Activated CD4-positive, alpha-beta memory T cell treated with anti-CD3 and anti-CD28 coated beads, Interleukin-2, amount 10 ng/mL, durations not matched to agents 7 days and 5 days (primary cell): ENCODE measurements around the gene LUC7L. TPM values are rescaled to one million over a fixed set of nuclear protein-coding genes. Genes with fewer than 3 reads are reported as not detected.
"Not testable (repeated sequence)": the region's sequence is repeated elsewhere in the genome, so short reads cannot be mapped to it uniquely, and the experiment has no call there.

Experiments
- CTCF ChIA-PET: fragments of 350-600 bp; sonication (Branson Sonifier 250); formaldehyde crosslinking; loops from one replicate; lab custom pipeline; 2021; ENCODE audit warnings: antibody characterized with exemption, inconsistent platforms; lab: Charles Lee
- POLR2A ChIA-PET: fragments of 350-600 bp; sonication (Branson Sonifier 250); formaldehyde crosslinking; loops from one replicate; lab custom pipeline; 2021; ENCODE audit warnings: antibody characterized with exemption; lab: Charles Lee
- DNase-seq: peaks from one replicate; pipeline ENCODE4 v3.0.0-alpha.2; 2020
- H3K27ac Mint-ChIP-seq: one replicate; pipeline ENCODE4 v1.8.0; 2021; ENCODE audit warnings: mild to moderate bottlenecking, mixed read lengths
- H3K27me3 Mint-ChIP-seq: one replicate; pipeline ENCODE4 v1.8.0; 2021; ENCODE audit warnings: mixed read lengths
- H3K36me3 Mint-ChIP-seq: one replicate; pipeline ENCODE4 v1.8.0; 2021; ENCODE audit warnings: low read depth, mixed read lengths
- H3K4me1 Mint-ChIP-seq: one replicate; pipeline ENCODE4 v1.8.0; 2021; ENCODE audit warnings: mixed read lengths
- H3K4me3 Mint-ChIP-seq: one replicate; pipeline ENCODE4 v1.8.0; 2021; ENCODE audit warnings: mild to moderate bottlenecking, mixed read lengths
- H3K9me3 Mint-ChIP-seq: one replicate; pipeline ENCODE4 v1.8.0; 2021; ENCODE audit warnings: mixed read lengths
- total RNA-seq, 2 experiments: library from RNA; stranded (reverse); gene quantifications; one replicate each; pipeline ENCODE4 v1.2.3, GENCODE V29; 2021

LUC7L gene
- total RNA-seq, 2 experiments from 2014 or later, result 54.9 to 61.0 TPM

DNA sequence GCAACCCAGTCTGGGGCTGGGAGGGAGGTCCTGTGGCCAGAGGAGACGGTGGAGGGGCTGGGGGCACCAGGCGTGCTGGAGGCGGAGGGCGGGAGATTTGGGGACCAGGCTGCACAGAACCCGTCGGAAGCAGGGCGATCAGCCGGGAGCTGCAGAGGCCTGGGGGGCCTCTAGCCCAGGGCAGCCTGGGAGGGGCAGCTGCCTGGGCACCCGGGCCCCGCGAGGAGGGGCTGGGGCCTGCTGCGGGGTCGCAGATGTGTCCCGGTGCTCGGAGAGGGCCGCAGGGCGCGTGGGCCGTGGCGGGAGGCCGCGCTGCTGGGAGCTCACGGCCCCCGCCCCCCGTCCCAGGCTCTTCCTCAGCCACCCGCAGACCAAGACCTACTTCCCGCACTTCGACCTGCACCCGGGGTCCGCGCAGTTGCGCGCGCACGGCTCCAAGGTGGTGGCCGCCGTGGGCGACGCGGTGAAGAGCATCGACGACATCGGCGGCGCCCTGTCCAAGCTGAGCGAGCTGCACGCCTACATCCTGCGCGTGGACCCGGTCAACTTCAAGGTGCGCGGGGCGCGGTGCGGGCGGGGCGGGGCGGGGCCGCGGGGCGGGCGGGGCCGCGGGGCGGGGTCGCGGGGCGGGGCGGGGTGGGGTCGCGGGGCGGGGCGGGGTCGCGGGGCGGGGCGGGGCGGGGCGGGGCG lies 65.0 kb downstream of the LUC7L start:
- H3K9me3 Mint-ChIP-seq, H3K4me3 Mint-ChIP-seq, H3K4me1 Mint-ChIP-seq, H3K36me3 Mint-ChIP-seq, H3K27ac Mint-ChIP-seq, CTCF ChIA-PET, POLR2A ChIA-PET, DNase-seq: not testable (repeated sequence)
- H3K27me3 Mint-ChIP-seq, result peaks cover 37% of the 10 kb centered on the region

DNA sequence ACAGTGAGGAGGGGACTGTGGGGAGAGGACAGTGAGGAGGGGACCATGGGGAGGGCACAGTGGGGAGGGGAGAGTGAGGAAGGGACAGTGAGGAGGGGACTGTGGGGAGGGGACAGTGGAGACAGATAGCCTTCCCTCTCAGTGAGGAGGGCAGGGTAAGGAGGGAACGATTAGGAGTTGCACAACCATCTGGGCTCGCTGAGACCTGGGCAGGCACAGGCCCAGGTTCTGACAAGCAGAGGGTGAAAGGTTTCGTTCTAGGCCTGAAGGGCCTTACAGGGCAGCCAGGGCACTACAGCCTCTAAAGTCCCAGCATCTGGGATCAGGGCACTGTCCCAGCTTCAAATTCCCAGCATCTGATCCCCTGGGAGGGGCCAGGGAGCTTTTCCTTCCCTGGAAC lies 65.6 kb downstream of the LUC7L start:
- H3K27me3 Mint-ChIP-seq, result peaks cover 34% of the 10 kb centered on the region
- POLR2A ChIA-PET, H3K9me3 Mint-ChIP-seq, CTCF ChIA-PET, H3K4me3 Mint-ChIP-seq, H3K4me1 Mint-ChIP-seq, DNase-seq, H3K27ac Mint-ChIP-seq, H3K36me3 Mint-ChIP-seq: not testable (repeated sequence)

GRCh38 chr16:163139-163538 lies 66.1 kb downstream of the LUC7L start:
- peaks cover 31% of the 10 kb centered on the region for H3K27me3 Mint-ChIP-seq
- H3K9me3 Mint-ChIP-seq, H3K4me3 Mint-ChIP-seq, H3K4me1 Mint-ChIP-seq, DNase-seq, POLR2A ChIA-PET, CTCF ChIA-PET, H3K36me3 Mint-ChIP-seq, H3K27ac Mint-ChIP-seq: not testable (repeated sequence)

DNA sequence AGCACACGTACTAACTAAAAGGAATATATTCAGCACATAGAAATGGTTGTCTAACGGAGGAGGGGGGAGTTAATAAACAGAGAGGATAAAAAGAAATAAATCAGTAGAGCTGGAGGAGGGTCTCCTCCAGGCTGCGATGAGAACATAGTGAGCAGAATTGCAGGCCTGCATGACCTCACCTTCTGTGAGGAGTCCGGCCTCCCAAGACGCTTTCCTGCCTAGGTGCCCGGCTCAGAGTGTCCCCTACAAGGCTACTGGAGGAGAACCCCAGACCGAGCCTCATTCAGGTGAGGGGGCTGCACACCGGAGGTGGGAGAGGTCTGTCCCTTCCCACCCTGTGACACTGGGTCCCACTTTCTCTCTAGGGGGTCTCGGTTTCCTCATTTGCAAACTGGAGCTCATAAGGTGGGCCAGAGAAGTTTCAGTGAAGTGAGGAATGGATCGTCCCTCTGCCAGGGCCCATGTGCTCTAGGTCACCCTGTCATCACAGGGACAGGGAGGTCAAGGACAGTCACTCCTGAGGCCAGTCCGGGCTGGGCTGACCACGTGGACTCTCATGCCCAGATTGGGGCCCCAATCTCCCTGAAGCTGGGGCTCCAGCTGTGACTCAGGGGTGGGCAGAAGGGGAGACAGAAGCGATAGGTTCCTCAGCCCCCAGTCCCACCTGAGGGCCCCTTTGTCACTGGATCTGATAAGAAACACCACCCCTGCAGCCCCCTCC lies 66.8 kb downstream of the LUC7L start:
- no peak for DNase-seq
- peaks cover 30% of the 10 kb centered on the region for H3K27me3 Mint-ChIP-seq
- ChIA-PET CTCF (no interaction called here), POLR2A (interaction anchor here (1.3 kb wide), 1 partner anchor 73 kb away, joined by 3 read pairs; no protein-coding TSS in a partner anchor)
- no peaks in the 10 kb centered on the region for H3K9me3 Mint-ChIP-seq
- H3K27ac Mint-ChIP-seq, result no peak overlapping the region
- peaks cover 5% of the 10 kb centered on the region for H3K4me1 Mint-ChIP-seq
- H3K4me3 Mint-ChIP-seq, result no peak overlapping the region
- H3K36me3 Mint-ChIP-seq, result no peaks in the 10 kb centered on the region

DNA sequence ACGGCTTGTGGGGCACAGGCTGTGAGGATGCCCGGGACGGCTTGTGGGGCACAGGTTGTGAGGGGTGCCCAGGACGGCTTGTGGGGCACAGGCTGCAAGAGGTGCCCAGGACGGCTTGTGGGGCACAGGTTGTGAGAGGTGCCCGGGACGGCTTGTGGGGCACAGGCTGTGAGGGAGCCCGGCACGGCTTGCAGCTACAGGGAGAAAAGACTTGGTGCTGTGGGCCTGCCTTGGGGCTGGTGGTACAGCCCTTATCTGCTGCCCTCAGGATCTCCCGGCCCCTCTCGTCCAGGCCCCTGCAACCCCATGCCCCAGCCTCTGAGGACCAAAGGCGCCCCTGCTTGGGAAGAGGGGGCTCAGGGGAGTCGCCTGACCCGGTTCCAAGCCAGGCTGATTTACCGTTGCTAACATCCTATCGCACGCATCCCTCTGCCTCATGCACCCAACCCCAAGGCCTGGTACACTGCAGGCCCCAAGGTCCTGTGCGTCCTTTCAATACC lies 68.5 kb downstream of the LUC7L start:
- POLR2A ChIA-PET, result no interaction called here
- no peak for DNase-seq
- Mint-ChIP-seq H3K27ac (no peak overlapping the region), H3K36me3 (no peaks in the 10 kb centered on the region), H3K9me3 (no peaks in the 10 kb centered on the region), H3K4me3 (no peak overlapping the region), H3K27me3 (peaks cover 22% of the 10 kb centered on the region), H3K4me1 (peaks cover 2% of the 10 kb centered on the region)
- CTCF ChIA-PET, result no interaction called here

DNA sequence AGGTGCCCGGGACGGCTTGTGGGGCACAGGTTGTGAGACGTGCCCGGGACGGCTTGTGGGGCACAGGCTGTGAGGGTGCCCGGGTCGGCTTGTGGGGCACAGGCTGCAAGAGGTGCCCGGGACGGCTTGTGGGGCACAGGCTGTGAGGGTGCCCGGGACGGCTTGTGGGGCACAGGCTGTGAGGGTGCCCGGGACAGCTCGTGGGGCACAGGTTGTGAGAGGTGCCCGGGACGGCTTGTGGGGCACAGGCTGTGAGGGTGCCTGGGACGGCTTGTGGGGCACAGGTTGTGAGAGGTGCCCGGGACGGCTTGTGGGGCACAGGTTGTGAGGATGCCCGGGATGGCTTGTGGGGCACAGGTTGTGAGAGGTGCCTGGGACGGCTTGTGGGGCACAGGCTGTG lies 69.0 kb downstream of the LUC7L start:
- CTCF ChIA-PET, POLR2A ChIA-PET, H3K9me3 Mint-ChIP-seq, H3K4me3 Mint-ChIP-seq, H3K27ac Mint-ChIP-seq, H3K4me1 Mint-ChIP-seq, H3K36me3 Mint-ChIP-seq, DNase-seq: not testable (repeated sequence)
- H3K27me3 Mint-ChIP-seq, result peaks cover 21% of the 10 kb centered on the region

- Mint-ChIP-seq H3K9me3 (no peaks in the 10 kb centered on the region), H3K27me3 (peaks cover 26% of the 10 kb centered on the region), H3K27ac (no peak overlapping the region), H3K4me1 (peaks cover 5% of the 10 kb centered on the region), H3K36me3 (no peaks in the 10 kb centered on the region), H3K4me3 (no peak overlapping the region)
- ChIA-PET POLR2A (no interaction called here), CTCF (no interaction called here)
- no peak for DNase-seq
Observed at GRCh38 chr16:159136-159849, 70.0 kb downstream of the LUC7L start.

- H3K36me3 Mint-ChIP-seq, result no peaks in the 10 kb centered on the region
- no peak for DNase-seq
- peak overlapping the region; percentile 30 for H3K4me3 Mint-ChIP-seq
- no peaks in the 10 kb centered on the region for H3K9me3 Mint-ChIP-seq
- H3K27ac Mint-ChIP-seq, result no peak overlapping the region
- H3K27me3 Mint-ChIP-seq, result peaks cover 36% of the 10 kb centered on the region
- peaks cover 7% of the 10 kb centered on the region for H3K4me1 Mint-ChIP-seq
- CTCF ChIA-PET, result interaction anchor here (1.4 kb wide), 1 partner anchor 58 kb away, joined by 3 read pairs; no protein-coding TSS in a partner anchor
- POLR2A ChIA-PET, result no interaction called here
Observed at GRCh38 chr16:155031-155398, 74.2 kb downstream of the LUC7L start.

- H3K36me3 Mint-ChIP-seq, result no peaks in the 10 kb centered on the region
- no peak for DNase-seq
- ChIA-PET CTCF (interaction anchor here (1.4 kb wide), 1 partner anchor 57 kb away, joined by 3 read pairs; no protein-coding TSS in a partner anchor), POLR2A (no interaction called here)
- H3K4me3 Mint-ChIP-seq, result peak overlapping the region; percentile 32
- no peaks in the 10 kb centered on the region for H3K9me3 Mint-ChIP-seq
- no peak overlapping the region for H3K27ac Mint-ChIP-seq
- H3K4me1 Mint-ChIP-seq, result peaks cover 7% of the 10 kb centered on the region
- peaks cover 35% of the 10 kb centered on the region for H3K27me3 Mint-ChIP-seq
Observed at GRCh38 chr16:154217-155030, 74.8 kb downstream of the LUC7L start.

- H3K27me3 Mint-ChIP-seq, result peaks cover 35% of the 10 kb centered on the region
- DNase-seq, H3K4me3 Mint-ChIP-seq, POLR2A ChIA-PET, CTCF ChIA-PET, H3K27ac Mint-ChIP-seq, H3K9me3 Mint-ChIP-seq, H3K4me1 Mint-ChIP-seq, H3K36me3 Mint-ChIP-seq: not testable (repeated sequence)
Observed at GRCh38 chr16:153550-154216, 75.6 kb downstream of the LUC7L start.

DNA sequence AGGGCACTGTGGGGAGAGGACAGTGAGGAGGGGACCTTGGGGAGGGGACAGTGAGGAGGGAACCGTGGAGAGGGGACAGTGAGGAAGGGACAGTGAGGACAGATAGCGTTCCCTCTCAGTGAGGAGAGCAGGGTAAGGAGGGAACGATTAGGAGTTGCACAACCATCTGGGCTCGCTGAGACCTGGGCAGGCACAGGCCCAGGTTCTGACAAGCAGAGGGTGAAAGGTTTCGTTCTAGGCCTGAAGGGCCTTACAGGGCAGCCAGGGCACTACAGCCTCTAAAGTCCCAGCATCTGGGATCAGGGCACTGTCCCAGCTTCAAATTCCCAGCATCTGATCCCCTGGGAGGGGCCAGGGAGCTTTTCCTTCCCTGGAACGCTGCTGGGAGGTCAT lies 76.1 kb downstream of the LUC7L start:
- peaks cover 36% of the 10 kb centered on the region for H3K27me3 Mint-ChIP-seq
- H3K36me3 Mint-ChIP-seq, H3K4me1 Mint-ChIP-seq, H3K4me3 Mint-ChIP-seq, H3K9me3 Mint-ChIP-seq, CTCF ChIA-PET, DNase-seq, H3K27ac Mint-ChIP-seq, POLR2A ChIA-PET: not testable (repeated sequence)
